ENCODE measurements around the gene LRRC75A. TPM values are rescaled to one million over a fixed set of nuclear protein-coding genes. Genes with fewer than 3 reads are reported as not detected.

Gene LRRC75A
- total RNA-seq, 1 experiment from 2014 or later, result 10.1 TPM

GRCh38 chr17:16438173-16438556 is 53.8 kb downstream of the LRRC75A start:
- Mint-ChIP-seq H3K27ac (peak overlapping the region; percentile 92 to 100 (median 98)), H3K27me3 (ENCODE audit: low read depth) (peaks cover 2% of the 10 kb centered on the region), H3K4me1 (peaks cover 46 to 59% of the 10 kb centered on the region in 2 experiments), H3K36me3 (ENCODE audit: insufficient read depth in 1 of 3, low read depth in 3 of 3) (peaks cover 38 to 45% (median 44%) of the 10 kb centered on the region in 3 experiments), H3K4me3 (peak overlapping the region; percentile 99), H3K9me3 (peaks cover 0 to 2% of the 10 kb centered on the region in 2 experiments; a peak in 1 of 5 replicates)
- peaks cover 9% of the 10 kb centered on the region for H3K23me2 ChIP-seq (ENCODE audit: insufficient read length, low read depth, low read length, poor library complexity, severe bottlenecking)
- peak overlapping the region; percentile 89 for H4K5ac ChIP-seq (ENCODE audit: insufficient read length, low read depth, low read length)
- no CpG with 5 or more reads among the region's 8 CpGs for WGBS (ENCODE audit: extremely low coverage, insufficient read length, low lambda C conversion rate)
- peak overlapping the region; percentile 53 for H3K27ac ChIP-seq (ENCODE audit: insufficient read length, low read depth, low read length)
- H3K14ac ChIP-seq (ENCODE audit: insufficient read depth, low read length), result peak overlapping the region; percentile 24
- H2BK15ac ChIP-seq (ENCODE audit: low read depth, low read length), result no peak overlapping the region
- H2BK120ac ChIP-seq (ENCODE audit: low read depth, low read length, poor library complexity, severe bottlenecking), result no peak overlapping the region
- H4K20me1 ChIP-seq (ENCODE audit: control insufficient read depth, insufficient read depth, insufficient read length), result no peaks in the 10 kb centered on the region
- peak overlapping the region; percentile 67 for H3K9ac ChIP-seq (ENCODE audit: extremely low read depth, insufficient read length, low read length)
- no peak overlapping the region for H3K23ac ChIP-seq (ENCODE audit: insufficient read length, low read depth, low read length)
- 0 out of 2 replicates have a peak, but pooled peaks cover 4% of the 10 kb centered on the region for H3K4me1 ChIP-seq (ENCODE audit: insufficient read depth, low read length)
- H3K4ac ChIP-seq (ENCODE audit: low read depth, low read length), result no peak overlapping the region
- peak overlapping the region; percentile 65 for H3K18ac ChIP-seq (ENCODE audit: insufficient read length, low read depth, low read length)
- H2BK5ac ChIP-seq (ENCODE audit: insufficient read length, low read length), result peak overlapping the region; percentile 1
- TF ChIP-seq, protein P1, sequence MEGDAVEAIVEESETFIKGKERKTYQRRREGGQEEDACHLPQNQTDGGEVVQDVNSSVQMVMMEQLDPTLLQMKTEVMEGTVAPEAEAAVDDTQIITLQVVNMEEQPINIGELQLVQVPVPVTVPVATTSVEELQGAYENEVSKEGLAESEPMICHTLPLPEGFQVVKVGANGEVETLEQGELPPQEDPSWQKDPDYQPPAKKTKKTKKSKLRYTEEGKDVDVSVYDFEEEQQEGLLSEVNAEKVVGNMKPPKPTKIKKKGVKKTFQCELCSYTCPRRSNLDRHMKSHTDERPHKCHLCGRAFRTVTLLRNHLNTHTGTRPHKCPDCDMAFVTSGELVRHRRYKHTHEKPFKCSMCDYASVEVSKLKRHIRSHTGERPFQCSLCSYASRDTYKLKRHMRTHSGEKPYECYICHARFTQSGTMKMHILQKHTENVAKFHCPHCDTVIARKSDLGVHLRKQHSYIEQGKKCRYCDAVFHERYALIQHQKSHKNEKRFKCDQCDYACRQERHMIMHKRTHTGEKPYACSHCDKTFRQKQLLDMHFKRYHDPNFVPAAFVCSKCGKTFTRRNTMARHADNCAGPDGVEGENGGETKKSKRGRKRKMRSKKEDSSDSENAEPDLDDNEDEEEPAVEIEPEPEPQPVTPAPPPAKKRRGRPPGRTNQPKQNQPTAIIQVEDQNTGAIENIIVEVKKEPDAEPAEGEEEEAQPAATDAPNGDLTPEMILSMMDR (conservative IDR thresholded peaks at IDR 0.05), result no peak
- H3K9me3 ChIP-seq (ENCODE audit: control insufficient read depth, low read depth, low read length), result no peaks in the 10 kb centered on the region
- peaks cover 5% of the 10 kb centered on the region; the same call in 1 of the 2 replicates for H3K79me2 ChIP-seq (ENCODE audit: insufficient read depth, low read length)
- H2AFZ ChIP-seq (ENCODE audit: low read length), result no peak overlapping the region
- no peak overlapping the region for H3K56ac ChIP-seq (ENCODE audit: insufficient read length, low read depth, low read length)
- H2AK5ac ChIP-seq (ENCODE audit: insufficient read length, low read length), result no peak overlapping the region
- H3K27me3 ChIP-seq (ENCODE audit: insufficient read depth, low read length), result no peaks in the 10 kb centered on the region
- no peak for DNase-seq
- H2BK12ac ChIP-seq (ENCODE audit: insufficient read length, low read depth, low read length), result peak overlapping the region; percentile 66
- no peak overlapping the region for H2BK20ac ChIP-seq (ENCODE audit: low read depth, low read length, poor library complexity, severe bottlenecking)
- H3K4me2 ChIP-seq (ENCODE audit: insufficient read depth, insufficient read length, low read length), result peak overlapping the region; percentile 70
- H4K91ac ChIP-seq (ENCODE audit: insufficient read length, low read depth, low read length), result no peak overlapping the region
- no peak overlapping the region for H4K8ac ChIP-seq (replicated peaks; ENCODE audit: insufficient read length, low read depth, low read length)
- H3K79me1 ChIP-seq (ENCODE audit: insufficient read depth, low read depth, low read length, poor library complexity, severe bottlenecking), result peaks cover 9% of the 10 kb centered on the region
- H3T11ph ChIP-seq (ENCODE audit: low read length), result no peak overlapping the region
